Immature natural killer cell (primary cell): ENCODE measurements around the gene UBB. TPM values are rescaled to one million over a fixed set of nuclear protein-coding genes. Genes with fewer than 3 reads are reported as not detected.
A peak's percentile ranks its signal among the peaks of the same experiment; 100 is the strongest.

Experiments
- DNase-seq, 3 donors: peaks; one replicate each; pipeline ENCODE4 v3.0.0; 2022; ENCODE audit warnings: mixed read lengths in 1 of 3
- H3K27ac Mint-ChIP-seq, 6 donors: one replicate each; pipeline ENCODE4 v1.8.0; 2020; ENCODE audit warnings: mixed read lengths in 6 of 6, mild to moderate bottlenecking in 5 of 6, inconsistent platforms in 4 of 6, moderate library complexity in 3 of 6
- H3K27me3 Mint-ChIP-seq, 3 donors: one replicate each; pipeline ENCODE4 v1.8.0; 2020 to 2021; ENCODE audit warnings: low read depth in 3 of 3, mild to moderate bottlenecking in 3 of 3, mixed read lengths in 3 of 3, moderate library complexity in 3 of 3, inconsistent platforms in 1 of 3
- H3K36me3 Mint-ChIP-seq, 3 donors: one replicate each; pipeline ENCODE4 v1.8.0; 2020; ENCODE audit warnings: mixed read lengths in 3 of 3, inconsistent platforms in 2 of 3, mild to moderate bottlenecking in 2 of 3
- H3K4me1 Mint-ChIP-seq, 2 donors: one replicate each; pipeline ENCODE4 v1.8.0; 2020; ENCODE audit warnings: inconsistent platforms in 2 of 2, mild to moderate bottlenecking in 2 of 2, mixed read lengths in 2 of 2, moderate library complexity in 1 of 2
- H3K4me3 Mint-ChIP-seq, 5 donors: one replicate each; pipeline ENCODE4 v1.8.0; 2020; ENCODE audit warnings: mild to moderate bottlenecking in 5 of 5, mixed read lengths in 5 of 5, inconsistent platforms in 3 of 5, moderate library complexity in 3 of 5
- H3K9me3 Mint-ChIP-seq, 6 donors: one replicate each; pipeline ENCODE4 v1.8.0; 2020; ENCODE audit warnings: mild to moderate bottlenecking in 6 of 6, mixed read lengths in 6 of 6, inconsistent platforms in 4 of 6, moderate library complexity in 3 of 6
- polyA plus RNA-seq, 3 donors: library from polyadenylated mRNA; unstranded; fragments of 300-500 nt; fragmentation: Illumina TruSeq; gene quantifications; one replicate each; pipeline ENCODE4 v1.2.3, GENCODE V29; 2021

The UBB gene
- 1,000 to 10,000 TPM; 3,354 to 4,873 (median 3,832) TPM for polyA plus RNA-seq

DNA sequence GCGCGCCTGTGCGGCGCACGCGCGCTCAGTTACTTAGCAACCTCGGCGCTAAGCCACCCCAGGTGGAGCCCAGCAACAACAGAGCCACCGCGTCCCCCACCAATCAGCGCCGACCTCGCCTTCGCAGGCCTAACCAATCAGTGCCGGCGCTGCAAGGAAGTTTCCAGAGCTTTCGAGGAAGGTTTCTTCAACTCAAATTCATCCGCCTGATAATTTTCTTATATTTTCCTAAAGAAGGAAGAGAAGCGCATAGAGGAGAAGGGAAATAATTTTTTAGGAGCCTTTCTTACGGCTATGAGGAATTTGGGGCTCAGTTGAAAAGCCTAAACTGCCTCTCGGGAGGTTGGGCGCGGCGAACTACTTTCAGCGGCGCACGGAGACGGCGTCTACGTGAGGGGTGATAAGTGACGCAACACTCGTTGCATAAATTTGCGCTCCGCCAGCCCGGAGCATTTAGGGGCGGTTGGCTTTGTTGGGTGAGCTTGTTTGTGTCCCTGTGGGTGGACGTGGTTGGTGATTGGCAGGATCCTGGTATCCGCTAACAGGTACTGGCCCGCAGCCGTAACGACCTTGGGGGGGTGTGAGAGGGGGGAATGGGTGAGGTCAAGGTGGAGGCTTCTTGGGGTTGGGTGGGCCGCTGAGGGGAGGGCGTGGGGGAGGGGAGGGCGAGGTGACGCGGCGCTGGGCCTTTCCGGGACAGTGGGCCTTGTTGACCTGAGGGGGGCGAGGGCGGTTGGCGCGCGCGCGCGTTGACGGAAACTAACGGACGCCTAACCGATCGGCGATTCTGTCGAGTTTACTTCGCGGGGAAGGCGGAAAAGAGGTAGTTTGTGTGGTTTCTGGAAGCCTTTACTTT, at the start of gene UBB:
Gene UBB (plus strand): TSS at position 452 of the 856 bp plus-strand sequence. CDS start 817 bp downstream, outside the sequence.
- Mint-ChIP-seq H3K27ac (peak within 1 kb of the TSS; percentile 96 to 99 (median 98)), H3K27me3 (peaks cover 14 to 20% (median 16%) of the 10 kb centered on the region in 3 donors), H3K9me3 (no peaks in the 10 kb centered on the region), H3K4me3 (peak within 1 kb of the TSS; percentile 89 to 96 (median 93)), H3K36me3 (peaks cover 8 to 27% (median 11%) of the 10 kb centered on the region in 3 donors), H3K4me1 (peaks cover 42 to 48% of the 10 kb centered on the region in 2 donors)
- DNase-seq: peak; percentile 95 to 97 (median 96)

- Mint-ChIP-seq H3K4me1 (no peaks in the 10 kb centered on the region), H3K9me3 (no peaks in the 10 kb centered on the region), H3K36me3 (peaks cover 6 to 12% (median 6%) of the 10 kb centered on the region in 3 donors), H3K27me3 (no peaks in the 10 kb centered on the region), H3K27ac (no peak overlapping the region), H3K4me3 (no peak overlapping the region)
- no peak for DNase-seq
Measured at GRCh38 chr17:16338391-16338790, 42.5 kb upstream of the UBB start.

DNA sequence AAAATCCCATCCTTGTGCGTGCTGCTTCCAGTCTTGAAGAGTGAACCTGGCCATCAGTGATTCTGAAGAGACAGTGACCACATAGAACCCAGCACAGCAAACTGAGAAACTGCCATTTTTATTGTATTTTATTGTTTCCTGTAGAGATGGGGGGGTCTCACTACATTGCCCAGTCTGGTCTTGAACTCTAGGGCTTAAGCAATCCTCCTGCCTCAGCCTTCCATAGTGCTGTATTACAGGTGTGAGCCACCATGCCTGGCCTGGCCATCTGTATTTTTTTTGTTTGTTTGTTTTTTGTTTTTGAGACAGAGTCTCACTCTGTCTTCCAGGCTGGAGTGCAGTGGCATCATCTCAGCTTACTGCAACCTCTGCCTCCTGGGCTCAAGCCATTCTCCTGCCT, 41.5 kb upstream of the UBB start:
- H3K27ac Mint-ChIP-seq: no peak overlapping the region
- no peak overlapping the region for H3K4me3 Mint-ChIP-seq
- peaks cover 6 to 18% (median 10%) of the 10 kb centered on the region in 3 donors for H3K36me3 Mint-ChIP-seq
- H3K9me3 Mint-ChIP-seq: no peaks in the 10 kb centered on the region
- DNase-seq: no peak
- no peaks in the 10 kb centered on the region for H3K27me3 Mint-ChIP-seq
- no peaks in the 10 kb centered on the region for H3K4me1 Mint-ChIP-seq

DNA sequence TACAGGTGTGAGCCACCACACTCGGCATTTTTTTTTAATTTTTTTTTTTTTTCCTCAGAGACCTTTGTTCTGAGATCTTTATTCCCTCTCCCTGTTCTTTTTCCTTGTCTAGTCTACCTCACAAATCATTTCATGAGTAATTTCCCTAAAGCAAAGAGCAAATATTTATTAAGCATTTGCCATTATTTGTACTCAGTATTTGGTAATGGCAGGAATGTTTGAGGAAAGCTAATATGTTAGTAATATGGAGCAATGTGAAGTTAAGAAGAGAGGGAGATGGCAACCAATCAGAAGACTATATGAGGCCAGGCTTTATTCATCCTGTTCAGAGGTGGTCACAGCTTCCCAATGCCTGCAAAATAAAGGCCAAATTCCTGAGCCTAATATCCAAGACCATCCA, 40.9 kb upstream of the UBB start:
- Mint-ChIP-seq H3K27me3 (no peaks in the 10 kb centered on the region), H3K9me3 (no peaks in the 10 kb centered on the region), H3K4me3 (no peak overlapping the region), H3K4me1 (no peaks in the 10 kb centered on the region), H3K27ac (no peak overlapping the region), H3K36me3 (peaks cover 6 to 18% (median 10%) of the 10 kb centered on the region in 3 donors)
- no peak for DNase-seq

GRCh38 chr17:16342979-16343378, 37.9 kb upstream of the UBB start:
- peaks cover 6 to 23% (median 13%) of the 10 kb centered on the region in 3 donors for H3K36me3 Mint-ChIP-seq
- no peaks in the 10 kb centered on the region for H3K9me3 Mint-ChIP-seq
- no peaks in the 10 kb centered on the region for H3K4me1 Mint-ChIP-seq
- H3K27me3 Mint-ChIP-seq: no peaks in the 10 kb centered on the region
- no peak overlapping the region for H3K4me3 Mint-ChIP-seq
- no peak overlapping the region for H3K27ac Mint-ChIP-seq
- DNase-seq: no peak

GRCh38 chr17:16343569-16343968, 37.3 kb upstream of the UBB start:
- H3K4me1 Mint-ChIP-seq: no peaks in the 10 kb centered on the region
- no peak overlapping the region for H3K4me3 Mint-ChIP-seq
- DNase-seq: no peak
- no peak overlapping the region for H3K27ac Mint-ChIP-seq
- H3K9me3 Mint-ChIP-seq: no peaks in the 10 kb centered on the region
- no peaks in the 10 kb centered on the region for H3K27me3 Mint-ChIP-seq
- peaks cover 6 to 23% (median 10%) of the 10 kb centered on the region in 3 donors for H3K36me3 Mint-ChIP-seq

DNA sequence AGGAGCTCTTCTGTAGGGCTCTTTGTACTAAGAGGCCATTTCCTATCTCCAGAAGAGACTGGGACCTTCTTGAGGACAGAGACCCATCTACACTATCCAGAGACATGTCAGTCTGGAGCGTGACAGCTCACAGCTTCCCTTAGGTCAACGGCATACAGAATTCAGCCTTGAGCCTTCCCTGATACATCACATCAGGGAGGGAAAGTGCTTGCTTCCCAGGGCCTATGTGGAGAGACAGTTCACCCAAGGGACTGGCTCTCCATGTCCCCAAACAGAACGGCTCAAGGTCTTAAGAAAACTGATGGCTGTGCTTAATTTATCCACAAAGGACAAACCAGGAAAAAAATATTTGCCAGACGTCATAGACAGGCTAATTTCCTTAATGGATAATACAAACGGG, 35.3 kb upstream of the UBB start:
- DNase-seq: no peak
- H3K27ac Mint-ChIP-seq: no peak overlapping the region
- no peaks in the 10 kb centered on the region for H3K27me3 Mint-ChIP-seq
- no peak overlapping the region for H3K4me3 Mint-ChIP-seq
- no peaks in the 10 kb centered on the region for H3K9me3 Mint-ChIP-seq
- peaks cover 6 to 23% (median 7%) of the 10 kb centered on the region in 3 donors for H3K36me3 Mint-ChIP-seq
- no peaks in the 10 kb centered on the region for H3K4me1 Mint-ChIP-seq

DNA sequence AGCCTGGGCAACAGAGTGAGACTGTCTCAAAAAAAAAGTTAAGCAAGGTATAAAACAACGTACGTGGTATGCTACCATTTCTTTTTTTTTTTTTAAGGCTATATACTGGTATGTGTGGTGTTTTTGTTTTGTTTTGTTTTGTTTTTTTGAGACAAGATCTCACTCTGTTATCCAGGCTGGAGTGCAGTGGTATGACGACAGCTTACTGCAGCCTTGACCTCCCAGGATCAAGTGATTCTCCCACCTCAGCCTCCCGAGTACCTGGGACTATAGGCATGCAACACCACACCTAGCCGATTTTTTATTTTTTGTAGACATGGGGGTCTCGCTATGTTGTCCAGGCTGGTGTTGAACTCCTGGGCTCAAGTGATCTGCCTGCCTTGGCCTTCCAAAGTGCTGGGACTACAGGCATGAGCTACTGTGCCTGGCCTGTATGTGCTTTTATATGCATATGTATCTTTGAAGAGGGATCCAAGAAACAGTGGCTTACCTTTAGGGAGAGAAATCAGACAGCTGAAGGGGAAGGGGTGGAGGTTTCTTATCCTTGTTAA, 34.1 kb upstream of the UBB start:
- Mint-ChIP-seq H3K27me3 (no peaks in the 10 kb centered on the region), H3K36me3 (peaks cover 6 to 23% (median 7%) of the 10 kb centered on the region in 3 donors), H3K9me3 (no peaks in the 10 kb centered on the region), H3K4me1 (peaks cover 2 to 6% of the 10 kb centered on the region in 2 donors), H3K27ac (no peak overlapping the region), H3K4me3 (no peak overlapping the region)
- DNase-seq: no peak

DNA sequence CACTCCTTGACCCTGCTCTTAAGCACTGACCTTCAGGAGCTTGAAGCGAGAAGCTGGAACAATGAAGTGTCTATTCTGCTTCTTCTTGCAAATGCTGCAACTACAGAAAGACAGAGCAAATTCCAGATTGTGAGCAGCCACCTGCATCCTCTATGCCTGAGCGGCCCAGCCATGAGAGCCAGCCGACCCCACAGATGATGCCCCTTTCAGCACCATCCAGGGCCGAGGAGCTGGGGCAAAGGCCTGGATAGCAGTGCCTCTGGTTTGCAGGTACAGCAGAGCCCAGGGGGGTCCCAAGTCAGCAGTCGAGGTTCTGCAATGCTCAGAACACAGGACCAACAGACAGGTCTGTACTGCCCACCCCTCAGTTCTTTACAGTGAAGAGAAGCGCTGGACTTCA, 32.3 kb upstream of the UBB start:
- H3K27me3 Mint-ChIP-seq: peaks cover 0 to under 1% (median 0%) of the 10 kb centered on the region in 3 donors
- H3K36me3 Mint-ChIP-seq: peaks cover 0 to 14% (median 7%) of the 10 kb centered on the region in 3 donors
- no peak overlapping the region for H3K27ac Mint-ChIP-seq
- H3K4me3 Mint-ChIP-seq: no peak overlapping the region
- no peaks in the 10 kb centered on the region for H3K9me3 Mint-ChIP-seq
- peaks cover 11 to 17% of the 10 kb centered on the region in 2 donors for H3K4me1 Mint-ChIP-seq
- DNase-seq: no peak

DNA sequence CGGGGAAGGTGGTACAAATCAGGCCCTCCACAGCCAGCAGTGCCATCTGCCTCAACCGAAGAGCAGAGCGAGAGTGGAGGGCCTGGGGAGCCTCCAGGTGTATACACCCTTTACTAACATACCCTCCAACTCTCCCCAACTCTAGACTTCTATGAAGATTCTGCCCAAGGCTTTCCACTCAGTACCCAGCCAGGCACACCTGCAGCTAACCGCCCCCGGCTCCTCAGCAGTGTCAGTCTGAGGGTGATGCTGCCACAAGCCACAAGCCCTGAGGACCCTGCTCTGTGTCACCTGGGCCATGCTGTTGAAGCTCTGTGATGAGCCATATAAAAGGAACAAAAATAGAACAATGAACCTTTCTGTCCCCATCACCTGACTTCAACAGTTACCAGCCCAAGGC, 31.5 kb upstream of the UBB start:
- Mint-ChIP-seq H3K27me3 (peaks cover 0 to 5% (median 2%) of the 10 kb centered on the region in 3 donors), H3K36me3 (peaks cover 0 to 8% (median 4%) of the 10 kb centered on the region in 3 donors), H3K4me3 (no peak overlapping the region), H3K27ac (peak overlapping the region in 1 of 6 donors; percentile 57), H3K4me1 (peaks cover 16 to 23% of the 10 kb centered on the region in 2 donors), H3K9me3 (no peaks in the 10 kb centered on the region)
- DNase-seq: no peak

GRCh38 chr17:16351831-16352230, 29.1 kb upstream of the UBB start:
- no peak for DNase-seq
- Mint-ChIP-seq H3K4me1 (peaks cover 16 to 23% of the 10 kb centered on the region in 2 donors), H3K36me3 (peaks cover 0 to 8% (median 4%) of the 10 kb centered on the region in 3 donors), H3K4me3 (peak overlapping the region; percentile 90 to 96 (median 95)), H3K27me3 (peaks cover 3 to 6% (median 5%) of the 10 kb centered on the region in 3 donors), H3K27ac (peak overlapping the region in 2 of 6 donors; percentile 69 to 78), H3K9me3 (no peaks in the 10 kb centered on the region)

- peak overlapping the region in 5 of 6 donors; percentile 35 to 80 (median 69) for H3K27ac Mint-ChIP-seq
- peaks cover 3 to 9% (median 5%) of the 10 kb centered on the region in 3 donors for H3K27me3 Mint-ChIP-seq
- H3K4me1 Mint-ChIP-seq: peaks cover 16 to 23% of the 10 kb centered on the region in 2 donors
- peaks cover 0 to 7% (median 4%) of the 10 kb centered on the region in 3 donors for H3K36me3 Mint-ChIP-seq
- DNase-seq: peak in 1 of 3 donors; percentile 4
- peak overlapping the region; percentile 90 to 96 (median 95) for H3K4me3 Mint-ChIP-seq
- H3K9me3 Mint-ChIP-seq: no peaks in the 10 kb centered on the region
Measured at GRCh38 chr17:16352303-16352666, 28.6 kb upstream of the UBB start.

GRCh38 chr17:16352667-16353316, 28.1 kb upstream of the UBB start:
- H3K36me3 Mint-ChIP-seq: peaks cover 0 to 3% (median 0%) of the 10 kb centered on the region in 3 donors
- peak in 2 of 3 donors; percentile 30 to 50 for DNase-seq
- peaks cover 3 to 9% (median 5%) of the 10 kb centered on the region in 3 donors for H3K27me3 Mint-ChIP-seq
- H3K27ac Mint-ChIP-seq: peak overlapping the region in 5 of 6 donors; percentile 35 to 80 (median 69)
- H3K4me1 Mint-ChIP-seq: peaks cover 16 to 23% of the 10 kb centered on the region in 2 donors
- H3K9me3 Mint-ChIP-seq: no peaks in the 10 kb centered on the region
- peak overlapping the region; percentile 90 to 96 (median 95) for H3K4me3 Mint-ChIP-seq
